ENCODE measurements around the gene STAT5A.
"Not testable (repeated sequence)": the region's sequence is repeated elsewhere in the genome, so short reads cannot be mapped to it uniquely, and the experiment has no call there.

The STAT5A gene

GRCh38 chr17:42334677-42335076 is 46.4 kb downstream of the STAT5A start:
- DNase-seq (ENCODE audit: low spot score), result no peak

GRCh38 chr17:42337442-42337841 is 49.1 kb downstream of the STAT5A start:
- peak; percentile 75 for DNase-seq (ENCODE audit: low spot score)

GRCh38 chr17:42338427-42338985 is 50.2 kb downstream of the STAT5A start:
- DNase-seq (ENCODE audit: low spot score), result no peak

GRCh38 chr17:42339221-42339620 is 50.9 kb downstream of the STAT5A start:
- DNase-seq (ENCODE audit: low spot score), result no peak

- no peak for DNase-seq (ENCODE audit: low spot score)
These were observed 52.4 kb downstream of the STAT5A start for GRCh38 chr17:42340691-42341127.

GRCh38 chr17:42341568-42341967 is 53.3 kb downstream of the STAT5A start:
- DNase-seq (ENCODE audit: low spot score), result no peak

GRCh38 chr17:42342242-42343008 is 54.1 kb downstream of the STAT5A start:
- no peak for DNase-seq (ENCODE audit: low spot score)

- DNase-seq (ENCODE audit: low spot score), result no peak
These were observed 57.2 kb downstream of the STAT5A start for GRCh38 chr17:42345396-42346073.

- DNase-seq (ENCODE audit: low spot score), result no peak
These were observed 58.2 kb downstream of the STAT5A start for GRCh38 chr17:42346481-42346880.

- DNase-seq (ENCODE audit: low spot score), result peak; percentile 58
These were observed 58.9 kb downstream of the STAT5A start for GRCh38 chr17:42347198-42347597.

GRCh38 chr17:42347606-42348005 is 59.3 kb downstream of the STAT5A start:
- no peak for DNase-seq (ENCODE audit: low spot score)

- DNase-seq (ENCODE audit: low spot score), result no peak
These were observed 59.8 kb downstream of the STAT5A start for GRCh38 chr17:42348104-42348503.

- no peak for DNase-seq (ENCODE audit: low spot score)
These were observed 66.9 kb downstream of the STAT5A start for GRCh38 chr17:42354956-42355843.

GRCh38 chr17:42358434-42358833 is 70.1 kb downstream of the STAT5A start:
- DNase-seq (ENCODE audit: low spot score), result no peak

- DNase-seq (ENCODE audit: low spot score), result no peak
These were observed 70.8 kb downstream of the STAT5A start for GRCh38 chr17:42359133-42359532.

GRCh38 chr17:42360388-42360787 is 72.1 kb downstream of the STAT5A start:
- DNase-seq (ENCODE audit: low spot score), result not testable (repeated sequence)

All from AG08396 (cell line).